Hepatocyte (in vitro differentiated cells): ENCODE data around the gene MAIP1. TPM values are rescaled to one million over a fixed set of nuclear protein-coding genes. Genes with fewer than 3 reads are reported as not detected.

Experiments used
- DNase-seq: peaks from one replicate; pipeline ENCODE4 v3.0.0-alpha.2; 2016; ENCODE audit warnings: low spot score
- H2AFZ ChIP-seq: fragments of 200-600 bp; sonication (generic); 2 replicates; pipeline ENCODE4 v1.6.0; 2016; ENCODE audit warnings: antibody characterized with exemption, mild to moderate bottlenecking
- H3K27ac ChIP-seq: fragments of 200-600 bp; sonication (generic); 2 replicates; pipeline ENCODE4 v1.5.1; 2016; ENCODE audit warnings: mild to moderate bottlenecking
- H3K27me3 ChIP-seq: fragments of 200-600 bp; sonication (generic); 2 replicates; pipeline ENCODE4 v1.6.1; 2016
- H3K36me3 ChIP-seq: fragments of 200-600 bp; sonication (generic); replicated peaks from 2 replicates; pipeline ENCODE4 v1.5.1; 2016; ENCODE audit warnings: low read depth; ENCODE audit not compliant: insufficient read depth
- H3K4me1 ChIP-seq: fragments of 200-600 bp; sonication (generic); 2 replicates; pipeline ENCODE4 v1.5.1; 2016; ENCODE audit warnings: mild to moderate bottlenecking, moderate library complexity; ENCODE audit not compliant: insufficient read depth
- H3K4me2 ChIP-seq: fragments of 200-600 bp; sonication (generic); 2 replicates; pipeline ENCODE4 v1.6.0; 2016
- H3K4me3 ChIP-seq: fragments of 200-600 bp; sonication (generic); 2 replicates; pipeline ENCODE4 v1.5.1; 2016; ENCODE audit warnings: mild to moderate bottlenecking
- H3K79me2 ChIP-seq: fragments of 200-600 bp; sonication (generic); 2 replicates; pipeline ENCODE4 v1.6.0; 2017; ENCODE audit warnings: mild to moderate bottlenecking
- H3K9me2 ChIP-seq: fragments of 200-600 bp; sonication (generic); replicated peaks from 2 replicates; pipeline ENCODE4 v1.6.0; 2017; ENCODE audit warnings: mild to moderate bottlenecking; ENCODE audit not compliant: insufficient read depth
- H3K9me3 ChIP-seq: fragments of 200-600 bp; sonication (generic); 2 replicates; pipeline ENCODE4 v1.5.1; 2016; ENCODE audit warnings: low read depth, mild to moderate bottlenecking
- H4K20me1 ChIP-seq: fragments of 200-600 bp; sonication (generic); 2 replicates; pipeline ENCODE4 v1.6.0; 2016; ENCODE audit warnings: mild to moderate bottlenecking; ENCODE audit not compliant: insufficient read depth, poor library complexity, severe bottlenecking
- EZH2 ChIP-seq: fragments of 200-600 bp; sonication (generic); IDR thresholded peaks from 2 replicates; pipeline ENCODE4 v1.6.1; 2016; ENCODE audit warnings: antibody characterized with exemption, mild to moderate bottlenecking, borderline replicate concordance
- EZH2phosphoT487 ChIP-seq: fragments of 200-600 bp; sonication (generic); IDR thresholded peaks from one replicate; pipeline ENCODE4 v1.6.1; 2018; ENCODE audit warnings: antibody characterized with exemption, mild to moderate bottlenecking, low read depth, moderate library complexity; ENCODE audit not compliant: unreplicated experiment, severe bottlenecking
- WGBS: methylation state at CpG from one replicate; pipeline ENCODE4 v1.1.6; 2016; ENCODE audit warnings: low lambda C conversion rate; ENCODE audit errors: missing lambda C conversion rate; 5-methylcytosine and 5-hydroxymethylcytosine counted together
- polyA plus RNA-seq: library from polyadenylated mRNA; unstranded; fragments of >200 nt; fragmentation: Nextera tagmentation; extraction: Ambion mirVana; gene quantifications from 2 replicates; pipeline ENCODE4 v1.2.1, GENCODE V29; 2016
- total RNA-seq: library from RNA; depleted of rRNA; stranded (reverse); fragments of >200 nt; gene quantifications from 2 replicates; pipeline ENCODE4 v1.2.3, GENCODE V29; 2014
- TF ChIP-seq, protein P1 (sequence below): fragments of 200-600 bp; sonication (generic); IDR thresholded peaks from 2 replicates; pipeline ENCODE4 v1.5.1; 2016; ENCODE audit warnings: antibody characterized with exemption, mild to moderate bottlenecking; ENCODE audit not compliant: poor library complexity

MAIP1 gene
- total and polyA plus RNA-seq, 2 experiments from 2014 or later = 21.7 to 35.7 TPM

- no peak for DNase-seq
- Histone ChIP-seq H3K27me3 (no peaks in the 10 kb centered on the region), H4K20me1 (no peaks in the 10 kb centered on the region), H3K36me3 (no peaks in the 10 kb centered on the region), H3K9me3 (no peaks in the 10 kb centered on the region), H3K9me2 (no peaks in the 10 kb centered on the region), H3K4me2 (no peak overlapping the region), H3K4me1 (no peaks in the 10 kb centered on the region), H2AFZ (no peak overlapping the region), H3K4me3 (no peak overlapping the region), H3K79me2 (no peaks in the 10 kb centered on the region), H3K27ac (no peak overlapping the region)
- TF ChIP-seq EZH2phosphoT487 = no peak
- TF ChIP-seq EZH2 = no peak
- TF ChIP-seq, protein P1, sequence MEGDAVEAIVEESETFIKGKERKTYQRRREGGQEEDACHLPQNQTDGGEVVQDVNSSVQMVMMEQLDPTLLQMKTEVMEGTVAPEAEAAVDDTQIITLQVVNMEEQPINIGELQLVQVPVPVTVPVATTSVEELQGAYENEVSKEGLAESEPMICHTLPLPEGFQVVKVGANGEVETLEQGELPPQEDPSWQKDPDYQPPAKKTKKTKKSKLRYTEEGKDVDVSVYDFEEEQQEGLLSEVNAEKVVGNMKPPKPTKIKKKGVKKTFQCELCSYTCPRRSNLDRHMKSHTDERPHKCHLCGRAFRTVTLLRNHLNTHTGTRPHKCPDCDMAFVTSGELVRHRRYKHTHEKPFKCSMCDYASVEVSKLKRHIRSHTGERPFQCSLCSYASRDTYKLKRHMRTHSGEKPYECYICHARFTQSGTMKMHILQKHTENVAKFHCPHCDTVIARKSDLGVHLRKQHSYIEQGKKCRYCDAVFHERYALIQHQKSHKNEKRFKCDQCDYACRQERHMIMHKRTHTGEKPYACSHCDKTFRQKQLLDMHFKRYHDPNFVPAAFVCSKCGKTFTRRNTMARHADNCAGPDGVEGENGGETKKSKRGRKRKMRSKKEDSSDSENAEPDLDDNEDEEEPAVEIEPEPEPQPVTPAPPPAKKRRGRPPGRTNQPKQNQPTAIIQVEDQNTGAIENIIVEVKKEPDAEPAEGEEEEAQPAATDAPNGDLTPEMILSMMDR = no peak
- WGBS = 93% methylated on average over 4 of the region's 4 CpGs
Measured at GRCh38 chr2:199999166-199999565, 43.8 kb downstream of the MAIP1 start.

GRCh38 chr2:200000444-200001163 lies 45.2 kb downstream of the MAIP1 start:
- TF ChIP-seq, protein P1 = no peak
- TF ChIP-seq EZH2phosphoT487 (no peak), EZH2 (no peak)
- Histone ChIP-seq H3K4me2 (no peak overlapping the region), H4K20me1 (no peaks in the 10 kb centered on the region), H3K9me2 (no peaks in the 10 kb centered on the region), H3K27ac (no peak overlapping the region), H2AFZ (no peak overlapping the region), H3K4me3 (no peak overlapping the region), H3K79me2 (no peaks in the 10 kb centered on the region), H3K27me3 (no peaks in the 10 kb centered on the region), H3K36me3 (no peaks in the 10 kb centered on the region), H3K9me3 (peaks cover 3% of the 10 kb centered on the region), H3K4me1 (no peaks in the 10 kb centered on the region)
- no peak for DNase-seq
- 67% methylated on average over 2 of the region's 2 CpGs for WGBS

GRCh38 chr2:200003444-200003843 lies 48.1 kb downstream of the MAIP1 start:
- no peaks in the 10 kb centered on the region for H3K79me2 ChIP-seq
- H3K27me3 ChIP-seq = no peaks in the 10 kb centered on the region
- no peaks in the 10 kb centered on the region for H3K9me2 ChIP-seq
- no peak overlapping the region for H3K27ac ChIP-seq
- WGBS = 69% methylated on average over 1 of the region's 1 CpG
- H3K4me1 ChIP-seq = no peaks in the 10 kb centered on the region
- DNase-seq = no peak
- TF ChIP-seq, protein P1 = no peak
- TF ChIP-seq EZH2 = no peak
- no peak overlapping the region for H3K4me2 ChIP-seq
- no peaks in the 10 kb centered on the region for H4K20me1 ChIP-seq
- H3K4me3 ChIP-seq = no peak overlapping the region
- H3K36me3 ChIP-seq = no peaks in the 10 kb centered on the region
- H2AFZ ChIP-seq = no peak overlapping the region
- peaks cover 4% of the 10 kb centered on the region for H3K9me3 ChIP-seq

DNA sequence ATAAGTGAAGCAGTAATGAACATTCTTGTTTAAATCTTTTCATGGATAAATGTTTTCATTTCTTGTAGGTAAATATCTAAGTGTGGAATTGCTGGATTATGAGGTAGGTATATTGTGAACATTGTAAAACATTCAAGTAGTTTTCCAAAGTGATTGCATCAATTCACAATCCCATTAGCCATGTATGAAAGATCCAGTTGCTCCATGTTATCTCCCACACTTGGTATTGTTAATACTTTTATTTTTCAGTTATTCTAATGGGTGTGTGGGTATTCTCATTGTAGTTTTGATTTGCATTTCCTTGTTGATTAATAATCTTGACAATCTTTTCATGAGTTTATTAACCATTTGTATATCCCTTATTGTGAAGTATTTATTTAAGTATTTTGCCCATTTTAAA lies 50.3 kb downstream of the MAIP1 start:
- no peak overlapping the region for H3K4me3 ChIP-seq
- H3K4me1 ChIP-seq = no peaks in the 10 kb centered on the region
- no peaks in the 10 kb centered on the region for H4K20me1 ChIP-seq
- no peak for DNase-seq
- no peaks in the 10 kb centered on the region for H3K27me3 ChIP-seq
- H3K9me3 ChIP-seq = peaks cover 4% of the 10 kb centered on the region
- H3K79me2 ChIP-seq = no peaks in the 10 kb centered on the region
- no peaks in the 10 kb centered on the region for H3K9me2 ChIP-seq
- TF ChIP-seq, protein P1 = no peak
- no peak for TF ChIP-seq EZH2phosphoT487
- TF ChIP-seq EZH2 = no peak
- no peak overlapping the region for H2AFZ ChIP-seq
- H3K27ac ChIP-seq = no peak overlapping the region
- H3K4me2 ChIP-seq = no peak overlapping the region
- H3K36me3 ChIP-seq = no peaks in the 10 kb centered on the region
